K562 (cell line): ENCODE measurements around the gene MTMR12. TPM values are rescaled to one million over a fixed set of nuclear protein-coding genes. Genes with fewer than 3 reads are reported as not detected.

Experiments used
- DACH1 ChIP-seq: fragments of 450-650 bp; IDR thresholded peaks from 2 replicates; pipeline ENCODE4 v1.6.1; 2018; ENCODE audit not compliant: partially characterized antibody
- ELF1 ChIP-seq: fragments of 200-800 bp; sonication (Bioruptor generic); IDR thresholded peaks from 2 replicates; pipeline ENCODE4 v1.6.1; 2016; ENCODE audit warnings: missing genetic modification characterization, missing compliant biosample characterization
- KAT8 ChIP-seq: fragments of 450-650 bp; IDR thresholded peaks from 2 replicates; pipeline ENCODE4 v1.6.1; 2016; ENCODE audit warnings: low read depth, mild to moderate bottlenecking
- KLF16 ChIP-seq: IDR thresholded peaks from 2 replicates; pipeline ENCODE4 v1.6.1; 2016; ENCODE audit warnings: antibody characterized with exemption
- MEF2D ChIP-seq: conservative IDR thresholded peaks from 2 replicates; pipeline ENCODE4 v1.6.1; 2016; ENCODE audit warnings: low read depth, missing genetic modification characterization, missing compliant biosample characterization
- NFIC ChIP-seq: fragments of 450-650 bp; IDR thresholded peaks from 2 replicates; pipeline ENCODE4 v1.6.1; 2017; ENCODE audit warnings: mild to moderate bottlenecking, inconsistent platforms
- RBM17 ChIP-seq: fragments of 200-400 bp; formaldehyde crosslinking; IDR thresholded peaks from 2 replicates; pipeline ENCODE4 v1.6.1; 2017; ENCODE audit warnings: low read depth, mild to moderate bottlenecking, low read length, borderline replicate concordance
- RBM25 ChIP-seq: fragments of 200-400 bp; formaldehyde crosslinking; IDR thresholded peaks from 2 replicates; pipeline ENCODE4 v1.6.1; 2018; ENCODE audit warnings: low read length, low read depth, moderate library complexity; ENCODE audit not compliant: severe bottlenecking
- SIRT6 ChIP-seq: IDR thresholded peaks from one replicate; pipeline ENCODE4 v1.6.1; 2012; ENCODE audit warnings: low read depth, mild to moderate bottlenecking, control low read depth, inconsistent platforms, low read length, moderate library complexity
- SMARCA4 ChIP-seq: fragments of 450-650 bp; IDR thresholded peaks from 2 replicates; pipeline ENCODE4 v1.6.1; 2016
- SOX6 ChIP-seq: fragments of 450-650 bp; IDR thresholded peaks from 2 replicates; pipeline ENCODE4 v1.6.1; 2014; ENCODE audit warnings: mild to moderate bottlenecking
- TCF7 ChIP-seq: sonication (generic); IDR thresholded peaks from 2 replicates; pipeline ENCODE4 v1.6.1; 2016; ENCODE audit warnings: antibody characterized with exemption, borderline replicate concordance
- ZBTB17 ChIP-seq: fragments of 450-650 bp; formaldehyde crosslinking; IDR thresholded peaks from 2 replicates; pipeline ENCODE4 v1.4.0; 2020; ENCODE audit warnings: mild to moderate bottlenecking
- ZFX ChIP-seq: sonication (generic); formaldehyde crosslinking; IDR thresholded peaks from 2 replicates; pipeline ENCODE4 v1.8.0; 2022; ENCODE audit warnings: mild to moderate bottlenecking, missing genetic modification reagents, moderate library complexity
- ZNF695 ChIP-seq: fragments of 450-650 bp; formaldehyde crosslinking; IDR thresholded peaks from 2 replicates; pipeline ENCODE4 v1.4.0; 2020; ENCODE audit warnings: mild to moderate bottlenecking, moderate library complexity
- ZNF717 ChIP-seq: fragments of 250-450 bp; sonication (Bioruptor Pico); IDR thresholded peaks from 2 replicates; pipeline ENCODE4 v1.5.0; 2021
- polyA plus RNA-seq, 8 experiments: library from polyadenylated mRNA; depleted of rRNA in 4 of 8; stranded (reverse) in 5 of 8; unstranded in 3 of 8; fragments of >200 nt; fragmentation: Nextera tagmentation in 2 of 8; fragmentation: Illumina TruSeq in 1 of 8; extraction: Ambion mirVana in 2 of 8; extraction: Trizol in 1 of 8; gene quantifications; 2 replicates each; pipeline versions ENCODE4 v1.2.1 to v1.2.3, GENCODE V29; 2011 to 2014; ENCODE audit warnings: inconsistent platforms in 1 of 8, missing spikeins in 1 of 8
- total RNA-seq, 7 experiments: library from RNA; depleted of rRNA in 6 of 7; stranded (reverse); fragments of >200 nt in 6 of 7; fragmentation: Illumina TruSeq in 2 of 7; extraction: Trizol in 2 of 7; gene quantifications; 2 replicates each; pipeline versions ENCODE4 v1.2.1 to v1.2.3, GENCODE V29; 2011 to 2021; ENCODE audit warnings: low replicate concordance in 1 of 7
- TF ChIP-seq, protein P1 (sequence below): fragments of 250-450 bp; sonication (Bioruptor Pico); IDR thresholded peaks from 2 replicates; pipeline ENCODE4 v1.5.1; 2021; ENCODE audit warnings: mild to moderate bottlenecking
- TF ChIP-seq, protein P2 (sequence below): sonication (generic); formaldehyde crosslinking; IDR thresholded peaks from 2 replicates; pipeline ENCODE4 v1.8.0; 2023; ENCODE audit warnings: missing genetic modification reagents, mild to moderate bottlenecking, borderline replicate concordance
- TF ChIP-seq, protein P3 (sequence below): fragments of 250-450 bp; sonication (Bioruptor Pico); IDR thresholded peaks from 2 replicates; pipeline ENCODE4 v1.8.0; 2022; ENCODE audit warnings: moderate library complexity, mild to moderate bottlenecking, inconsistent platforms
- TF ChIP-seq, protein P4 (sequence below): fragments of 250-450 bp; sonication (Bioruptor Pico); IDR thresholded peaks from 2 replicates; pipeline ENCODE4 v1.5.0; 2020; ENCODE audit warnings: mild to moderate bottlenecking, borderline replicate concordance

MTMR12 gene
- total and polyA plus RNA-seq, 9 of the 15 experiments (the other 6 are each of a cell fraction or from before 2014, with no cell fraction given), result 4.0 to 28.7 (median 17.1) TPM

DNA sequence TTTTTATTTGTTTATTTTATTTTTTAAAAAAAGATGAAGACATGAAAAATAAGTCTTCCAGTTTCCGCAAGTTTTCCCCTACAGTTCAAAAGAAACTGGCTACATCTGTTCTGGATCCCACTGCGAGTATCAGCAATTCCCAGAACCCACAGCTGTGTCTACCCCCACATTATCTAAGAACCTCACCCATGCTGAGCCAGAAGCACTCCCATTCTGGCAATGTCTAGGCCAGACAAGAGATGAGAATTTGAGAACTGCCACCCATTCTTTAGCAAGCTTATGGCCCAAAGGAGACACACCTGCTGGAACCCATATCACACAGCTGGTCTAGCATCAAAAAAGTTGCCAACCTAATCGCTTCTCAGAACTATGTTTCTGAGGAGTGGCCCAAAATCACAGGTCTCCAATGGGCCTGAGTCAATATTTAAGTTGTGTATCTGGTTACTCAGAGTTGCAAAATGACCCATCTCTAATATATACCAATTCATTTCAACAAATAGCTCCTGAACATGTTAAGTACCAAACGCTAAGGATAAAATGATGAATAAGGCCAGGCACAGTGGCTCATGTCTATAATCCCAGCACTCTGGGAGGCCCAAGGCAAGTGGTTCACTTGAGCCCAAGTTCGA lies 27.1 kb downstream of the MTMR12 start (continued):
- TF ChIP-seq, protein P1, sequence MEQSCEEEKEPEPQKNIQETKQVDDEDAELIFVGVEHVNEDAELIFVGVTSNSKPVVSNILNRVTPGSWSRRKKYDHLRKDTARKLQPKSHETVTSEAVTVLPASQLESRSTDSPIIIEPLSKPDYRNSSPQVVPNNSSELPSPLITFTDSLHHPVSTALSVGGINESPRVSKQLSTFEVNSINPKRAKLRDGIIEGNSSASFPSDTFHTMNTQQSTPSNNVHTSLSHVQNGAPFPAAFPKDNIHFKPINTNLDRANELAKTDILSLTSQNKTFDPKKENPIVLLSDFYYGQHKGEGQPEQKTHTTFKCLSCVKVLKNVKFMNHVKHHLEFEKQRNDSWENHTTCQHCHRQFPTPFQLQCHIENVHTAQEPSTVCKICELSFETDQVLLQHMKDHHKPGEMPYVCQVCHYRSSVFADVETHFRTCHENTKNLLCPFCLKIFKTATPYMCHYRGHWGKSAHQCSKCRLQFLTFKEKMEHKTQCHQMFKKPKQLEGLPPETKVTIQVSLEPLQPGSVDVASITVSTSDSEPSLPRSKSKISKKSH (CRISPR knock-in tag), result no peak
- TF ChIP-seq NFIC, result peak; percentile 78
- TF ChIP-seq SIRT6, result no peak
- TF ChIP-seq TCF7, result no peak
- TF ChIP-seq ZNF717 (CRISPR knock-in tag), result no peak
- no peak for TF ChIP-seq RBM17
- no peak for TF ChIP-seq ELF1 (tag)
- peak; percentile 80; the same call in 1 of the 2 replicates for TF ChIP-seq KLF16
- TF ChIP-seq ZBTB17, result no peak
- no peak for TF ChIP-seq MEF2D
- no peak for TF ChIP-seq RBM25
- no peak for TF ChIP-seq KAT8
- TF ChIP-seq ZFX (CRISPR knock-in tag), result no peak
- peak; percentile 54; the same call in 1 of the 2 replicates for TF ChIP-seq SOX6
- TF ChIP-seq SMARCA4, result peak; percentile 54
- TF ChIP-seq, protein P2, sequence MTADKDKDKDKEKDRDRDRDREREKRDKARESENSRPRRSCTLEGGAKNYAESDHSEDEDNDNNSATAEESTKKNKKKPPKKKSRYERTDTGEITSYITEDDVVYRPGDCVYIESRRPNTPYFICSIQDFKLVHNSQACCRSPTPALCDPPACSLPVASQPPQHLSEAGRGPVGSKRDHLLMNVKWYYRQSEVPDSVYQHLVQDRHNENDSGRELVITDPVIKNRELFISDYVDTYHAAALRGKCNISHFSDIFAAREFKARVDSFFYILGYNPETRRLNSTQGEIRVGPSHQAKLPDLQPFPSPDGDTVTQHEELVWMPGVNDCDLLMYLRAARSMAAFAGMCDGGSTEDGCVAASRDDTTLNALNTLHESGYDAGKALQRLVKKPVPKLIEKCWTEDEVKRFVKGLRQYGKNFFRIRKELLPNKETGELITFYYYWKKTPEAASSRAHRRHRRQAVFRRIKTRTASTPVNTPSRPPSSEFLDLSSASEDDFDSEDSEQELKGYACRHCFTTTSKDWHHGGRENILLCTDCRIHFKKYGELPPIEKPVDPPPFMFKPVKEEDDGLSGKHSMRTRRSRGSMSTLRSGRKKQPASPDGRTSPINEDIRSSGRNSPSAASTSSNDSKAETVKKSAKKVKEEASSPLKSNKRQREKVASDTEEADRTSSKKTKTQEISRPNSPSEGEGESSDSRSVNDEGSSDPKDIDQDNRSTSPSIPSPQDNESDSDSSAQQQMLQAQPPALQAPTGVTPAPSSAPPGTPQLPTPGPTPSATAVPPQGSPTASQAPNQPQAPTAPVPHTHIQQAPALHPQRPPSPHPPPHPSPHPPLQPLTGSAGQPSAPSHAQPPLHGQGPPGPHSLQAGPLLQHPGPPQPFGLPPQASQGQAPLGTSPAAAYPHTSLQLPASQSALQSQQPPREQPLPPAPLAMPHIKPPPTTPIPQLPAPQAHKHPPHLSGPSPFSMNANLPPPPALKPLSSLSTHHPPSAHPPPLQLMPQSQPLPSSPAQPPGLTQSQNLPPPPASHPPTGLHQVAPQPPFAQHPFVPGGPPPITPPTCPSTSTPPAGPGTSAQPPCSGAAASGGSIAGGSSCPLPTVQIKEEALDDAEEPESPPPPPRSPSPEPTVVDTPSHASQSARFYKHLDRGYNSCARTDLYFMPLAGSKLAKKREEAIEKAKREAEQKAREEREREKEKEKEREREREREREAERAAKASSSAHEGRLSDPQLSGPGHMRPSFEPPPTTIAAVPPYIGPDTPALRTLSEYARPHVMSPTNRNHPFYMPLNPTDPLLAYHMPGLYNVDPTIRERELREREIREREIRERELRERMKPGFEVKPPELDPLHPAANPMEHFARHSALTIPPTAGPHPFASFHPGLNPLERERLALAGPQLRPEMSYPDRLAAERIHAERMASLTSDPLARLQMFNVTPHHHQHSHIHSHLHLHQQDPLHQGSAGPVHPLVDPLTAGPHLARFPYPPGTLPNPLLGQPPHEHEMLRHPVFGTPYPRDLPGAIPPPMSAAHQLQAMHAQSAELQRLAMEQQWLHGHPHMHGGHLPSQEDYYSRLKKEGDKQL (CRISPR knock-in tag), result no peak
- no peak for TF ChIP-seq DACH1
- TF ChIP-seq, protein P3, sequence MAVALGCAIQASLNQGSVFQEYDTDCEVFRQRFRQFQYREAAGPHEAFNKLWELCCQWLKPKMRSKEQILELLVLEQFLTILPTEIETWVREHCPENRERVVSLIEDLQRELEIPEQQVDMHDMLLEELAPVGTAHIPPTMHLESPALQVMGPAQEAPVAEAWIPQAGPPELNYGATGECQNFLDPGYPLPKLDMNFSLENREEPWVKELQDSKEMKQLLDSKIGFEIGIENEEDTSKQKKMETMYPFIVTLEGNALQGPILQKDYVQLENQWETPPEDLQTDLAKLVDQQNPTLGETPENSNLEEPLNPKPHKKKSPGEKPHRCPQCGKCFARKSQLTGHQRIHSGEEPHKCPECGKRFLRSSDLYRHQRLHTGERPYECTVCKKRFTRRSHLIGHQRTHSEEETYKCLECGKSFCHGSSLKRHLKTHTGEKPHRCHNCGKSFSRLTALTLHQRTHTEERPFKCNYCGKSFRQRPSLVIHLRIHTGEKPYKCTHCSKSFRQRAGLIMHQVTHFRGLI (CRISPR knock-in tag), result no peak
- no peak for TF ChIP-seq ZNF695 (CRISPR knock-in tag)
- TF ChIP-seq, protein P4, sequence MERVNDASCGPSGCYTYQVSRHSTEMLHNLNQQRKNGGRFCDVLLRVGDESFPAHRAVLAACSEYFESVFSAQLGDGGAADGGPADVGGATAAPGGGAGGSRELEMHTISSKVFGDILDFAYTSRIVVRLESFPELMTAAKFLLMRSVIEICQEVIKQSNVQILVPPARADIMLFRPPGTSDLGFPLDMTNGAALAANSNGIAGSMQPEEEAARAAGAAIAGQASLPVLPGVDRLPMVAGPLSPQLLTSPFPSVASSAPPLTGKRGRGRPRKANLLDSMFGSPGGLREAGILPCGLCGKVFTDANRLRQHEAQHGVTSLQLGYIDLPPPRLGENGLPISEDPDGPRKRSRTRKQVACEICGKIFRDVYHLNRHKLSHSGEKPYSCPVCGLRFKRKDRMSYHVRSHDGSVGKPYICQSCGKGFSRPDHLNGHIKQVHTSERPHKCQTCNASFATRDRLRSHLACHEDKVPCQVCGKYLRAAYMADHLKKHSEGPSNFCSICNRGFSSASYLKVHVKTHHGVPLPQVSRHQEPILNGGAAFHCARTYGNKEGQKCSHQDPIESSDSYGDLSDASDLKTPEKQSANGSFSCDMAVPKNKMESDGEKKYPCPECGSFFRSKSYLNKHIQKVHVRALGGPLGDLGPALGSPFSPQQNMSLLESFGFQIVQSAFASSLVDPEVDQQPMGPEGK, result no peak
